Thyroid gland (tissue), 4 donors: ENCODE data around the gene EXD1.

Experiments used
- CTCF ChIP-seq, 6 experiments: fragments of 200-600 bp in 3 of 6; fragments of 450-650 bp in 3 of 6; sonication (generic) in 3 of 6; IDR thresholded peaks; one replicate each; pipeline ENCODE4 v1.5.1; 2016 to 2019; ENCODE audit warnings: antibody characterized with exemption in 6 of 6, mild to moderate bottlenecking in 2 of 6, inconsistent platforms in 1 of 6, moderate library complexity in 1 of 6
- POLR2A ChIP-seq, 2 donors: fragments of 450-650 bp; IDR thresholded peaks; one replicate each; pipeline ENCODE4 v1.6.1; 2017; ENCODE audit warnings: antibody characterized with exemption in 2 of 2, mild to moderate bottlenecking in 2 of 2, moderate library complexity in 1 of 2

GRCh38 chr15:41169086-41169485 is 61.5 kb downstream of the EXD1 start:
- TF ChIP-seq POLR2A (IDR thresholded peaks at IDR 0.05) (no peak), CTCF (IDR thresholded peaks at IDR 0.05) (no peak)
